NCI-H2196 treated with DMSO at 0.1 percent for 48 hours (cell line): ENCODE results near the gene MYH10.
"Not testable (repeated sequence)": the region's sequence is repeated elsewhere in the genome, so short reads cannot be mapped to it uniquely, and the experiment has no call there.

Experiments
- DNase-seq: peaks from one replicate; lab custom pipeline; 2025; ENCODE audit not compliant: unreplicated experiment; lab: John Stamatoyannopoulos, UW

The MYH10 gene

GRCh38 chr17:8557176-8557806, 73.2 kb downstream of the MYH10 start:
- no peak for DNase-seq

DNA sequence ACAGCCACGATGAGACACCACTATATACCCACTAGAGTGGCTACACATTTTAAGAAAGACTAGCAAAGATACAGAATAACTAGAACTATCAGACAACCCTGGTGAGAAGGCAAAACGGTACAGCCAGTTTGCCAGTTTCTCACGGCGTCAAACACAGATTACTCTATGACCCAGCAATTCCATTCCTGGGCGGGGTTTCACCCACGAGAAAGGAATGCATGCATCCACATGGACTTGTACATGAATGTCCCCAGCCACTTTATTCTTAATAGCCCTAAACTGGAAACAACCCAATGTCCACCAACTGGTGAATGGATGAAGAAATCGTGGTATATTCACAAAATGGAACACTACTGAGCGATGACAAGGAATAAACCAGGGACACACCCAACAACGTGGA, 74.5 kb downstream of the MYH10 start:
- no peak for DNase-seq

GRCh38 chr17:8555062-8555461, 75.5 kb downstream of the MYH10 start:
- no peak for DNase-seq

GRCh38 chr17:8552577-8553320, 77.8 kb downstream of the MYH10 start:
- no peak for DNase-seq

- DNase-seq: no peak
Measured at GRCh38 chr17:8542599-8543502, 87.7 kb downstream of the MYH10 start.

- not testable (repeated sequence) for DNase-seq
Measured at GRCh38 chr17:8539976-8540375, 90.5 kb downstream of the MYH10 start.

DNA sequence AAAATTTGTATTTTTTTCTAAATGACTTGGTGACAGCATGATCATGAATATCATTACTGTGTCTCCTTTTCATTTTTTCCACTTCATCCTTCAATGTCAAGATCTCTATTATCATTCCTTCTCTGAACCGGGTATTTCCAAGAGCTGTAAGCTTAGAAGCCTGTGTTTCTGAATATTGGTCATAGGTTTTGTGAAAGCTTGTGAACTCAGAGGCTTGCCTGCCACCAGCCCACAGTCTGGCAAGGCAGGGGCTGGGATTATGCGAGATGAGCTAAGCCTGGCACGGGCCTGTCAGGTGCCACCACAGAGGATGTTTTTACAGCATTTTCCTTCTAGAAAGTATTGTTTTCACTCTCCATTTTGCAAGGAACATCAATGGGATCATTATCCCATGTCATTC, 92.8 kb downstream of the MYH10 start:
- DNase-seq: no peak

- DNase-seq: no peak
Measured at GRCh38 chr17:8534498-8535188, 95.9 kb downstream of the MYH10 start.

GRCh38 chr17:8532021-8532420, 98.5 kb downstream of the MYH10 start:
- no peak for DNase-seq

- DNase-seq: no peak
Measured at GRCh38 chr17:8522577-8522976, 107.9 kb downstream of the MYH10 start.

GRCh38 chr17:8520981-8521380, 109.5 kb downstream of the MYH10 start:
- DNase-seq: no peak

DNA sequence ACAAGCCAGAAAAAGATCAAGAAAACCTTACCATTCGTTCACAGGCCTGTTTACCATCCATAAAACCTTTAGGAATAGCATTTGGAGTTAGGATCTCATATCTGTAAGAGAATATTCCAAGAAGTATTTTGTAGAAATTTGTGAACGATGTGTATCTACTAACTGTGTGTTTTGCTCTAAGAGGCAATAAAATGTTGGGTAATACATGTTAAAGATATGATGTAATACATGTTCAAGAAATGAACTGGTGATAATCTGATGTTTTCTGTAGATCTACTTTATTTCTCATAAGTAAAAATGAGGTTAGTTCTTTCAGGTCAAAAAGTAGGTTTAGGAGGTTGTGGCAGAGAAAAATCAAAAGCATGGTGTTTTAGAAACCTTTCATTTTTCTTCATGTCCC, 111.7 kb downstream of the MYH10 start:
- no peak for DNase-seq

DNA sequence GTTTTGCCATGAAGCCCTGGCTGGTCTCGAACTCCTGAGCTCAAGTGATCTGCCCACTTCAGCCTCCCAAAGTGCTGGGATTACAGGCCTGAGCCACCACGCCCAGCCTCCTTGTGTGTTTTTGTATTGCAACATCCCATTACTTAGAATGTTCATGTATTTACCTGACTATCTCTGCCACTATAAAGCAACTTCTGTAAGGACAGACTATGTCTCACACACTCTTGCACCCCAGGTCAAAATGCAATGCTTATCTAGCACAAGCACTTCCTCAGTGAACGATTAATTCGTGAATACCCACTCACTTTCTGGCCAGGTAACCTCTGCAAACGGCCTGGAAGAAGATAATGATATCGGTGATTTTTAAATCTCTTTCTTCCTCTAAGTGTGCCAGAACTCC, 112.2 kb downstream of the MYH10 start:
- no peak for DNase-seq

DNA sequence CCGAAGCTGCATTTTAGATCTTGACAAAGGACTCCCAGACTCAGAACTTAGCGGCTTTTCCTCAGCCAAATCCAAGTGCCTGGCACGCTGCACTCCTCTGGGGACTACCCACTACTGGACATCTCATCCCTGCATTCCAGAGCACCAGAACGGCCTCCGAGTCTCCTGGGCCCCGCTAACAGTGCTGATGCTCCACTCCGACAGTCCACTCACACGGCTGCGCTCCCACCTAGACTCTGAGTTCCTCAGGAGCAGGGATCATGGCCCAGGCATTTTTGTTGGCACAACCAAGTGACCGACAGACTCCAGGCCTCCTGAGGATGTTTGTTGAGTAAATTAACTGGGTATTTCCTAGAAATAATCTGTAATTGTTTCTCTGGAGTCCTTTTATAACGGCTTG, 115.7 kb downstream of the MYH10 start:
- DNase-seq: no peak

GRCh38 chr17:8506145-8506544, 124.4 kb downstream of the MYH10 start:
- DNase-seq: no peak

GRCh38 chr17:8504460-8505207, 125.9 kb downstream of the MYH10 start:
- no peak for DNase-seq

DNA sequence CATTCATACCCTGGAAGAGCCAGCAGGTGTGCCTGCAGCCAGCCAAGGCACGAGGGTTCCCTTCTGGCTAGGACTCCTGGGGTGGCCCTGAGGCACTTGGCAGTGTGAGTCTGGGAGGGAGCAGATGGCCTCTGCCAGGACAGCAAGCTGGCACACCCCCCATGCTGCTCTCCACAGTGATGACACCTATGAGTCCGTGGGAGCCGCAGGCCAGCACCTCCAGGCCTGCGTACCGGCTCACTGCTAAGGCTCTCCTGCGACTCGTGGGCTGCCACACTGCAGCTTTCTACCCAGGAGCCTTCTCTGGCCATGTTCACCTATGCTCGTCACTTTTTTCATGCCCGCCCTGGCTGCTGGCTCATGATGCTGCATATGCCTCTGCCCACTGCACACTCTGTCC, 126.7 kb downstream of the MYH10 start:
- DNase-seq: no peak

DNA sequence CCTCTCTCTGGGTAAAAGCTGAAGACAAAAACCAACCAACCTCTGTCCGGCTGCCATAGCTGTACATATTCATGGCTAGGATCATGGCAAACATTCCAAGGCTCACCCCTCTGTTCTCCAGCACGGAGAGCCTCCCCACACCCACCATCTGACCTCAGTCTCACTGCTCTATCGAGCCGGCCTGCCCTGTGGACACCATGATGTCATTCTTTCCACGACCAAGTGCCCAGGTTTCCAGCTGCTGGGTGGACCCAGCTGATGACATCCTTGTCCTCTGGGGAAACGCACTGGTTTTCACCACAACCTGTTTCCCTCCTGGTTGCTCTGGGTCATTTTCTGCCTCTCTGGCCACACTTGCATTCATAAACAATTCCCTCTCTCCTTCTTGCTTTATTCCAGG, 127.2 kb downstream of the MYH10 start:
- DNase-seq: no peak

- no peak for DNase-seq
Measured at GRCh38 chr17:8502126-8502525, 128.4 kb downstream of the MYH10 start.

DNA sequence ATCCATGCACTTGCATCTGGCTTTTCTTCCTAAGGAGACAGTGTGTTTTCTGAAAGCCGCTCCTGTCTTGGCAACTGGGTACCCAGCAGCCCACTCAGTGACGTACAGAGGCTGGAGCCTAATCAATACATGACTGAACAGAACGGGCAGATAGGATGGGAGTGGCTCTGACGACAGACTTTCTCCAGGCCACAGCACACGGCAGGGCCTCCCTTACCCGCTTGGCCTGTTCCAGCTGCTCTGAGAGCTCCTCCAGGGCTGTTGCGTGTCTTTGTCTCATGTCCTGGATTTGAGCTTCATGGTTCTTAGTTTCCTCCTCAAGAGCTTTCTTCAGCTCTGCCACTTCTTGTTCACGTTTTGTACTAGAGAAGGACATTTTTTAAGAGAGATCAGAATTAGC, 129.9 kb downstream of the MYH10 start:
- DNase-seq: no peak

DNA sequence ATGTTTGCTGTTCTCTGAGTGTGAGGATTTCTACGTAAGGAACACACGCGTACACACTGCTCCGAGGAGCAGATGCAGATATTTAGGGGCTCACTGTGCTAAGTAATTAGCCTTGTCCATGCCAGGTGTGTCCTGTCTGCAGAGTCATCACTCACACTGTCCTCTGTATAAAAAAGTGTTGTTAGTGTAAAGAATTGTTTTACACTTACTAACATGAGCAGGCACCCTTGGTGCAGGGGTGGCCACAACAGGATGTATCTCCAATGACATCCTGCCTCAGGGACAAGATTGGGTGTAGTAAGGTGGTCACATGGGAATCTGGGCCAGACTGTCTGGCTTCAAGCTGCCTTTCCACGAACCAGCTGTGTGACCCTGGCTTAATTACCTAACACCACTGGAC, 130.9 kb downstream of the MYH10 start:
- no peak for DNase-seq
